ENCODE data around the gene MAPK8. TPM values are rescaled to one million over a fixed set of nuclear protein-coding genes. Genes with fewer than 3 reads are reported as not detected.

MAPK8 gene
- total and polyA plus RNA-seq, 9 of the 15 experiments (the other 6 are each of a cell fraction or from before 2014, with no cell fraction given): 6.4 to 159 (median 71.0) TPM

DNA sequence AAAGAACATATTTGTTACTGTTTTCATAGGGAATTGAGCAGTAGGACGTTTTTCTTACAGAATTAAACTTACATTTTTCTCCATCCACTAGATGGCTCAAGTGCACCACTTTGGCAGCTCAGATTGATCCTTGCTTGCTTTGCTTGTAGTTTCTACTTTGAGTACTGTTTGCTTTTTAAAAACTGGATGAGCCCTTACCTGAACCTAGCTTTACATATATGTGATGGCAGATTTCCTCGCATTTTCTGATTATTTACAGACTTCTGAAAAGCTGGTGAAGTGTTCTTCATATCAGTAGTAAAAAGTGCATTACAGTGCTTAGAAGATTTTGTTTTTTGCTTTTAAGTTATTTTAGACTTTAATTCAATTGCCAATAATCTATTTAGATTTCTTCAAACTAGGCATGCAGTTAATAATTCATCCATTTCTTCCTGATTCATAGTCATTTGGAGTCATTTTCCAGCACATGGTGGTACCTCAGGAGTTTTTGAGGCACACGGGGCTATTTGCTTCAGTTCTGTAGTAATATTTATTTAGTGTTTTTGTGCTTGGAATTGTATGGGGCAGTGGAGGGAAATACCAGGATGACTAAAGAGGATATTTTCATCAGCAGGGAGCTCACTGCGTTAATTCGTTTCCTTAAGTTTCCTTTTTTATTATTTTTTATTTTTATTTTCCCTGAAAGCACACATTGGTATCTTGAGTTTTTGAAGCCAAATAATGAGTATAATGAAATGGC, 57.3 kb downstream of the MAPK8 start (continued):
- TF ChIP-seq ZNF707 (CRISPR knock-in tag; conservative IDR thresholded peaks at IDR 0.05) (no peak), SIRT6 (IDR thresholded peaks at IDR 0.05; ENCODE audit: low read depth, low read length) (no peak), ESRRA (IDR thresholded peaks at IDR 0.05; ENCODE audit: borderline replicate concordance, low read depth) (no peak), MTF1 (CRISPR knock-in tag; IDR thresholded peaks at IDR 0.05; ENCODE audit: borderline replicate concordance) (no peak), BRF1 (IDR thresholded peaks at IDR 0.05; ENCODE audit: borderline replicate concordance, extremely low read depth, insufficient read length) (no peak), ZSCAN29 (IDR thresholded peaks at IDR 0.05) (no peak), FOXM1 (IDR thresholded peaks at IDR 0.05; ENCODE audit: low read depth) (0 out of 2 replicates have a peak, but pooled peaks have one; percentile 15), FOXM1 (CRISPR knock-in tag; IDR thresholded peaks at IDR 0.05; ENCODE audit: low read depth) (no peak), ZNF347 (CRISPR knock-in tag; IDR thresholded peaks at IDR 0.05; ENCODE audit: low read depth) (no peak), GTF2F1 (IDR thresholded peaks at IDR 0.05; ENCODE audit: low read depth, low read length) (no peak), EP400 (IDR thresholded peaks at IDR 0.05) (0 out of 2 replicates have a peak, but pooled peaks have one; percentile 24), FOXA3 (CRISPR knock-in tag; conservative IDR thresholded peaks at IDR 0.05 in 1 of 2, IDR thresholded peaks at IDR 0.05 in 1 of 2) (0 out of 4 replicates have a peak, but pooled peaks of 1 of the 2 experiments have one; percentile 27), ETV1 (tag; conservative IDR thresholded peaks at IDR 0.05; ENCODE audit: low read depth) (no peak), ARID2 (IDR thresholded peaks at IDR 0.05) (peak; percentile 94), JUNB (CRISPR knock-in tag; conservative IDR thresholded peaks at IDR 0.05) (no peak), L3MBTL2 (IDR thresholded peaks at IDR 0.05) (no peak), SMC3 (conservative IDR thresholded peaks at IDR 0.05; ENCODE audit: insufficient read depth, low read depth, low read length) (peak; percentile 92), NCOA1 (IDR thresholded peaks at IDR 0.05; ENCODE audit: low read depth) (no peak), MAZ (CRISPR knock-in tag; conservative IDR thresholded peaks at IDR 0.05 in 1 of 2, IDR thresholded peaks at IDR 0.05 in 1 of 2) (peak in 1 of 2 experiments; percentile 73; a peak in 2 of 4 replicates), ZKSCAN8 (CRISPR knock-in tag; IDR thresholded peaks at IDR 0.05) (no peak), TAF1 (IDR thresholded peaks at IDR 0.05; ENCODE audit: control insufficient read depth, extremely low read depth, insufficient read depth, low read length, severe bottlenecking) (no peak)
- TF ChIP-seq, protein P1, sequence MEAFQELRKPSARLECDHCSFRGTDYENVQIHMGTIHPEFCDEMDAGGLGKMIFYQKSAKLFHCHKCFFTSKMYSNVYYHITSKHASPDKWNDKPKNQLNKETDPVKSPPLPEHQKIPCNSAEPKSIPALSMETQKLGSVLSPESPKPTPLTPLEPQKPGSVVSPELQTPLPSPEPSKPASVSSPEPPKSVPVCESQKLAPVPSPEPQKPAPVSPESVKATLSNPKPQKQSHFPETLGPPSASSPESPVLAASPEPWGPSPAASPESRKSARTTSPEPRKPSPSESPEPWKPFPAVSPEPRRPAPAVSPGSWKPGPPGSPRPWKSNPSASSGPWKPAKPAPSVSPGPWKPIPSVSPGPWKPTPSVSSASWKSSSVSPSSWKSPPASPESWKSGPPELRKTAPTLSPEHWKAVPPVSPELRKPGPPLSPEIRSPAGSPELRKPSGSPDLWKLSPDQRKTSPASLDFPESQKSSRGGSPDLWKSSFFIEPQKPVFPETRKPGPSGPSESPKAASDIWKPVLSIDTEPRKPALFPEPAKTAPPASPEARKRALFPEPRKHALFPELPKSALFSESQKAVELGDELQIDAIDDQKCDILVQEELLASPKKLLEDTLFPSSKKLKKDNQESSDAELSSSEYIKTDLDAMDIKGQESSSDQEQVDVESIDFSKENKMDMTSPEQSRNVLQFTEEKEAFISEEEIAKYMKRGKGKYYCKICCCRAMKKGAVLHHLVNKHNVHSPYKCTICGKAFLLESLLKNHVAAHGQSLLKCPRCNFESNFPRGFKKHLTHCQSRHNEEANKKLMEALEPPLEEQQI (IDR thresholded peaks at IDR 0.05): 0 out of 2 replicates have a peak, but pooled peaks have one; percentile 35
- TF ChIP-seq, protein P2, sequence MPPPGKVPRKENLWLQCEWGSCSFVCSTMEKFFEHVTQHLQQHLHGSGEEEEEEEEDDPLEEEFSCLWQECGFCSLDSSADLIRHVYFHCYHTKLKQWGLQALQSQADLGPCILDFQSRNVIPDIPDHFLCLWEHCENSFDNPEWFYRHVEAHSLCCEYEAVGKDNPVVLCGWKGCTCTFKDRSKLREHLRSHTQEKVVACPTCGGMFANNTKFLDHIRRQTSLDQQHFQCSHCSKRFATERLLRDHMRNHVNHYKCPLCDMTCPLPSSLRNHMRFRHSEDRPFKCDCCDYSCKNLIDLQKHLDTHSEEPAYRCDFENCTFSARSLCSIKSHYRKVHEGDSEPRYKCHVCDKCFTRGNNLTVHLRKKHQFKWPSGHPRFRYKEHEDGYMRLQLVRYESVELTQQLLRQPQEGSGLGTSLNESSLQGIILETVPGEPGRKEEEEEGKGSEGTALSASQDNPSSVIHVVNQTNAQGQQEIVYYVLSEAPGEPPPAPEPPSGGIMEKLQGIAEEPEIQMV (tag; conservative IDR thresholded peaks at IDR 0.05; ENCODE audit: low read depth): no peak
- TF ChIP-seq, protein P3, sequence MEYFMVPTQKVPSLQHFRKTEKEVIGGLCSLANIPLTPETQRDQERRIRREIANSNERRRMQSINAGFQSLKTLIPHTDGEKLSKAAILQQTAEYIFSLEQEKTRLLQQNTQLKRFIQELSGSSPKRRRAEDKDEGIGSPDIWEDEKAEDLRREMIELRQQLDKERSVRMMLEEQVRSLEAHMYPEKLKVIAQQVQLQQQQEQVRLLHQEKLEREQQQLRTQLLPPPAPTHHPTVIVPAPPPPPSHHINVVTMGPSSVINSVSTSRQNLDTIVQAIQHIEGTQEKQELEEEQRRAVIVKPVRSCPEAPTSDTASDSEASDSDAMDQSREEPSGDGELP (CRISPR knock-in tag; IDR thresholded peaks at IDR 0.05; ENCODE audit: borderline replicate concordance): no peak

Data from K562 (cell line).